Peyer's patch (tissue), 4 donors: ENCODE data around the gene MAD1L1. TPM values are rescaled to one million over a fixed set of nuclear protein-coding genes. Genes with fewer than 3 reads are reported as not detected.

Source experiments
- DNase-seq, 3 donors: peaks; one replicate each; pipeline ENCODE4 v3.0.0-alpha.2; 2017 to 2019
- H3K27ac ChIP-seq, 4 donors: fragments of 200-600 bp; sonication (generic); one replicate each; pipeline ENCODE4 v1.5.1; 2016 to 2019
- H3K27me3 ChIP-seq, 2 donors: fragments of 200-600 bp; sonication (generic); one replicate each; pipeline ENCODE4 v1.5.1; 2019
- H3K36me3 ChIP-seq, 3 donors: fragments of 200-600 bp; sonication (generic); one replicate each; pipeline ENCODE4 v1.5.1; 2016 to 2019
- H3K4me1 ChIP-seq, 4 donors: fragments of 200-600 bp; sonication (generic); one replicate each; pipeline ENCODE4 v1.5.1; 2016 to 2019
- H3K4me3 ChIP-seq, 4 donors: fragments of 200-600 bp; sonication (generic); 1 replicate in 3 of 4; 2 replicates in 1 of 4; pipeline ENCODE4 v1.5.1; 2016 to 2019; ENCODE audit warnings: mild to moderate bottlenecking in 1 of 4
- H3K9me3 ChIP-seq, 4 donors: fragments of 200-600 bp; sonication (generic); one replicate each; pipeline ENCODE4 v1.5.1; 2016 to 2019; ENCODE audit warnings: mild to moderate bottlenecking in 1 of 4
- CTCF ChIP-seq, 6 experiments: fragments of 450-650 bp in 4 of 6; fragments of 200-600 bp in 2 of 6; sonication (generic) in 1 of 6; IDR thresholded peaks; one replicate each; pipeline ENCODE4 v1.5.1; 2017 to 2019; ENCODE audit warnings: antibody characterized with exemption in 6 of 6, mild to moderate bottlenecking in 3 of 6, moderate library complexity in 1 of 6
- POLR2A ChIP-seq, 2 donors: fragments of 450-650 bp; IDR thresholded peaks; one replicate each; pipeline ENCODE4 v1.5.1; 2017; ENCODE audit warnings: antibody characterized with exemption in 2 of 2, mild to moderate bottlenecking in 2 of 2, moderate library complexity in 2 of 2
- total RNA-seq, 4 donors: library from RNA; depleted of rRNA; stranded (reverse); fragments of >200 nt; gene quantifications; one replicate each; pipeline ENCODE4 v1.1.0, GENCODE V29; 2016

Gene MAD1L1
- total RNA-seq, 4 donors from 2014 or later: 43.9 to 417 (median 59.1) TPM

DNA sequence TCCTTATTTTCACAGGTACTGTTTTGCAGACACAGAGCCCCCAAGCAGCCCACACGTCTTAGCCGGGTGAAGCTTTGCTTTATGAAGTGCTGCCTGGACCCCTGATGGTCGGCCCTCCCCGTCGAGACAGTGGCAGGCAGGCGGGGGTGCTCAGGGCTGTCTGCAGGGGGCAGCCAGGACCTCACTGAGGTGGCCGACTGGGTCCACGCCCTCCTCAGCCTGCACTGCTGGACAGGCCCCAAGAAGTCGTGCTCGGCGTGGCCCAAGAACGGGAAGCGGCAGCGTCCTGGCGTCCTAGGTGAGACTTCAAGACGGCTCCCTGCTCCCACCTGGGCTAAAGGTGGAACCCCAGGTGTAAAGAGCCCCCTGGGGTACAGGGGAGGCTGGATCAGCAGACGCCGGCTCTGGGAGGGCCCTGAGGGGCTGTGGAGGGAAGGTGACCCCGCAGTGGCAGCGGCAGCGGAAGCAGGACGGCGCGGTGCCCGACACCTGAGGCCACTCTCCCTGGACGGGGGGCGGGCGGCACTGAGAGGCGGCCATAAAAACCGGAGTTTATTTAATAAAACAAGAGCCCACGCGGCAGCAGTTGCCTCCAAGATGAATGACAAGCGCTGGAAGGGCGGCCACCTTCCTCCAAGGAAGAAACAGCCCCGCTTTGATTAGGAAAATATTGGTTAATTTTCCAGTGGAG, 383.2 kb downstream of the MAD1L1 start:
- Histone ChIP-seq H3K27me3 (no peaks in the 10 kb centered on the region), H3K4me3 (no peak overlapping the region), H3K27ac (no peak overlapping the region), H3K36me3 (no peaks in the 10 kb centered on the region), H3K9me3 (no peaks in the 10 kb centered on the region), H3K4me1 (no peaks in the 10 kb centered on the region)
- DNase-seq: no peak
- no peak for TF ChIP-seq POLR2A (IDR thresholded peaks at IDR 0.05)
- no peak for TF ChIP-seq CTCF (IDR thresholded peaks at IDR 0.05)

- Histone ChIP-seq H3K4me3 (no peak overlapping the region), H3K27ac (no peak overlapping the region), H3K27me3 (no peaks in the 10 kb centered on the region), H3K9me3 (no peaks in the 10 kb centered on the region), H3K4me1 (no peaks in the 10 kb centered on the region), H3K36me3 (no peaks in the 10 kb centered on the region)
- DNase-seq: no peak
- TF ChIP-seq CTCF (IDR thresholded peaks at IDR 0.05): no peak
- TF ChIP-seq POLR2A (IDR thresholded peaks at IDR 0.05): no peak
Observed at GRCh38 chr7:1848911-1849311, 383.8 kb downstream of the MAD1L1 start.

DNA sequence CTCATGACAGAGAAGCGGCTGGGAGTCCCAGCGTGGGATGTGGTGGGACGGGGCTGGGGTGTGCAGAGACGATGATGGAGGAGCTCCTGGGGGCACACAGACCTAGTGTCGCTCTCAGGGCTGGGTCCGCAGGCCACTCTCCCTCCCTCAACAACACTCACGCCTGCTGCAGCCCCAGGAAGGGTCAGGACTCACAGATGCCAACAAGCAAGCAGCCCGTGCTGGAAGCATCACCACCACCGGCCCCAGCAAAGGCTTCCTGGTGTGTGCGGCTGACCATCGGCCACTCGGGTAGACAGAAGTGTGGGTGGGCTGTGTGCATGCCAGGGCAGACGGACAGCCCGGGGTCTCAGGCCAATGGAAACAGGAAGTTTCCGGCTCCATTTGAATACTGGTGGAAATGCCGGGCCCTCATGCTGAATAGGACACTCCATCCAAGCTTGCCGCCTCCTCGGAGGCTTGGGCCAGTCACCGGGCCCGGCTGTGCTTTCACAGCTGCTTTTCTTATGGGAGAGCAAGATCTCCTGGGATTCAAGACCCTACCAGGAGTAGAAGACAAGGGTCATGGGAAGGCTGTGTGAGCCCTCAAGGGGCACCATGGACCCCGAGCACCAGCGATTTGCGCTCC, 384.6 kb downstream of the MAD1L1 start:
- Histone ChIP-seq H3K4me3 (no peak overlapping the region), H3K27me3 (no peaks in the 10 kb centered on the region), H3K27ac (no peak overlapping the region), H3K9me3 (no peaks in the 10 kb centered on the region), H3K36me3 (no peaks in the 10 kb centered on the region), H3K4me1 (no peaks in the 10 kb centered on the region)
- no peak for TF ChIP-seq CTCF (IDR thresholded peaks at IDR 0.05)
- no peak for TF ChIP-seq POLR2A (IDR thresholded peaks at IDR 0.05)
- no peak for DNase-seq

DNA sequence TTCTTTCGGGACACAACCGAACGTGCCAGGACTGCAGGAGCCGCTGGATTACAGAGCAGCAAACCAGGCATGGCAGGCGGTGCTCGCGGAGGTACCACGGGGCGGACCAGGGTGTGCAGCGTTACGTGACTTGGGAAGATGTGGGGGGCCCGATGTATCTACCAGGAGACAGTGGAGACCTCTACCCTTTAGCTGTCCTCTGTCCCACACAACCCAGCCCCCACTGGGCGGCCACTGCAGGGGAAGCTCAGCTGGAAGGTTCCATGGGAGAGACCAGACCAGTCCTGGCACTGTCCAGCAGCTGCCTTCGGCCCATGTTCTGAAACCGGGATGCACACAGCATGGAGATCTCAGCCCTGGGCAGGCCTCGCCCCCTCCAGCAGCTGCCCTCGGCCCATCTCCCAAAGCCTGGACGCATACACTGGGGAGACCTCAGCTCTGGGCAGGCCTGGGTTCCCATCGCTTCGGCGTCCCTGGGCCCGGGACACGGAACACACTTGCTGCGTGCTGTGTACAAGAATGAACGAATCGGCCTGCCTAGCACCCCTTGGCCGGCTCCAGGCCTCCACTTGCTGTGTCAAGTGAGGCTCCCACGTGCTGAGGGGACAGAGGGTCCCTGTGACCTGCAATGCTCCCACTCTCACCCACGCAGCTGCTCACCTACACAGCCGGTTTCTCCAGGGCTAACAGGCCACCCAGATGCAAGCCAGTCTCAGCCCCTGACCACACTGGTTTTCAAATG, 385.3 kb downstream of the MAD1L1 start:
- Histone ChIP-seq H3K27ac (no peak overlapping the region), H3K4me3 (no peak overlapping the region), H3K9me3 (no peaks in the 10 kb centered on the region), H3K27me3 (no peaks in the 10 kb centered on the region), H3K4me1 (no peaks in the 10 kb centered on the region), H3K36me3 (no peaks in the 10 kb centered on the region)
- DNase-seq: no peak
- TF ChIP-seq CTCF (IDR thresholded peaks at IDR 0.05) (no peak), POLR2A (IDR thresholded peaks at IDR 0.05) (no peak)

DNA sequence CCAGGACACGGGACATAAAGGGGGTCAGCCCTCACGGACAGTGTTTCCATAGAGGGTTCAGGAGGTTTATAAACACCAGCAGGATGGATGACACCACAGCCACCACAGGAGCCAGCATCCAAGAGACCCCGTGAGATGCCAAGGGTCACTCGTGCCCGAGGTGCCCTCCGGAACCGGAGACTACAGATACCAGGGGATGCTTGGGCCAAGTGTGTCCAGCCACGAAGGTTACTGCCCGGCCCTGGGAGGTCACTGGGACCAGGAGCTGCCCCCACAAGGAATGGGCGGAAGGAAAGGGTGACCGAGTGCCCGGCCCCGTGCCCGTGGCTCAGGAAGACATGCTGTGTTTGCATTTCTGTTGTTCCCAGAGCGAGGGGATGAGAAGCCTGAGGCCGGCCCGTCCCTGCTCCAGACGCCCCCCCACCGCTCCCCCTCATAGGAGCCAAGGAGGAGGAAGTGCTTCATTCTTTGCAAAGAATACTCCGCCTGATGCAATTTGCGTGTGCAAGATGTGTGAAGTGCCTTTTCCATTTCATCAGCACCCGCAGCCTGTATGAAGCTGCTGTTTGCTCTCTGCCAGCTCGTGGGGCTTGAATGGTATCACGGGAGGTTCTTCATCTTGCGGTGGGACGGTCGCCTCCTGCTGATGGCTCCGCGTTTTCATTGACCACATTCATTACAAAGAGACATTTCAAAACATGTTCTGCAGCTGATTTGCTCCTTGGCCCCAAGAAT, 386.2 kb downstream of the MAD1L1 start:
- H3K9me3 ChIP-seq: no peaks in the 10 kb centered on the region
- no peaks in the 10 kb centered on the region for H3K27me3 ChIP-seq
- H3K4me3 ChIP-seq: no peak overlapping the region
- no peak for DNase-seq
- no peak for TF ChIP-seq POLR2A (IDR thresholded peaks at IDR 0.05)
- H3K36me3 ChIP-seq: no peaks in the 10 kb centered on the region
- H3K4me1 ChIP-seq: no peaks in the 10 kb centered on the region
- H3K27ac ChIP-seq: no peak overlapping the region
